H1 (cell line): ENCODE results near the gene GAB2. TPM values are rescaled to one million over a fixed set of nuclear protein-coding genes. Genes with fewer than 3 reads are reported as not detected.

Experiments
- CTCF ChIA-PET: fragments of 300-600 bp; sonication (Branson Sonifier 250); formaldehyde crosslinking; loops from one replicate; lab custom pipeline; 2021; ENCODE audit not compliant: partially characterized antibody; lab: Charles Lee
- POLR2A ChIA-PET: fragments of 300-600 bp; sonication (Branson Sonifier 250); formaldehyde crosslinking; loops from one replicate; lab custom pipeline; 2021; ENCODE audit warnings: inconsistent platforms; ENCODE audit not compliant: partially characterized antibody; lab: Charles Lee
- DNase-seq, 2 experiments: peaks; one replicate each; pipeline versions ENCODE4 v3.0.0 to v3.0.0-alpha.2; 2010 to 2022; ENCODE audit warnings: low spot score in 2 of 2, low read depth in 1 of 2, mixed read lengths in 1 of 2
- FAIRE-seq: peaks from 2 replicates; lab custom pipeline; 2011; peaks lifted over from hg19 to GRCh38; lab: Jason Lieb, UNC
- H2AFZ ChIP-seq: 2 replicates; pipeline ENCODE4 v1.8.1; 2012; ENCODE audit warnings: low read length, inconsistent platforms
- H2AK5ac ChIP-seq: 2 replicates; pipeline ENCODE4 v1.6.1; 2013; ENCODE audit warnings: low read depth, low read length
- H2BK120ac ChIP-seq: replicated peaks from 2 replicates; pipeline ENCODE3; 2013; ENCODE audit warnings: low read depth, low read length, inconsistent platforms
- H2BK12ac ChIP-seq: 2 replicates; pipeline ENCODE4 v1.6.1; 2013; ENCODE audit warnings: low read depth, low read length
- H2BK15ac ChIP-seq: 2 replicates; pipeline ENCODE4 v1.6.1; 2013; ENCODE audit warnings: low read length
- H2BK20ac ChIP-seq: 2 replicates; pipeline ENCODE4 v1.6.1; 2013; ENCODE audit warnings: low read length
- H2BK5ac ChIP-seq: 2 replicates; pipeline ENCODE4 v1.6.1; 2013; ENCODE audit warnings: low read depth, low read length
- H3K14ac ChIP-seq: 2 replicates; pipeline ENCODE4 v1.6.1; 2013; ENCODE audit warnings: inconsistent platforms; ENCODE audit not compliant: insufficient read length
- H3K18ac ChIP-seq: 2 replicates; pipeline ENCODE4 v1.6.1; 2013; ENCODE audit warnings: low read length; ENCODE audit errors: extremely low read depth
- H3K23ac ChIP-seq: 2 replicates; pipeline ENCODE4 v1.6.1; 2013; ENCODE audit warnings: inconsistent platforms; ENCODE audit not compliant: insufficient read length
- H3K23me2 ChIP-seq: 2 replicates; pipeline ENCODE4 v1.6.1; 2013; ENCODE audit warnings: low read depth, low read length
- H3K27ac ChIP-seq: 2 replicates; pipeline ENCODE4 v1.6.1; 2011; ENCODE audit warnings: low read depth, low read length, inconsistent platforms
- H3K27me3 ChIP-seq, 4 experiments: replicated peaks in 1 of 4; 1 replicate in 1 of 4; 2 replicates in 3 of 4; pipeline versions ENCODE4 v1.6.1 to v1.8.1; 2011 to 2013; ENCODE audit warnings: low read length in 3 of 4, mild to moderate bottlenecking in 3 of 4, inconsistent platforms in 2 of 4, mixed read lengths in 2 of 4, moderate library complexity in 1 of 4; ENCODE audit not compliant: control insufficient read depth in 3 of 4, insufficient read depth in 3 of 4; ENCODE audit errors: extremely low read depth in 1 of 4
- H3K36me3 ChIP-seq, 4 experiments: 2 replicates each; pipeline versions ENCODE4 v1.6.1 to v1.8.1; 2011 to 2013; ENCODE audit warnings: mild to moderate bottlenecking in 4 of 4, low read length in 3 of 4, moderate library complexity in 2 of 4, control low read depth in 1 of 4, inconsistent platforms in 1 of 4; ENCODE audit not compliant: insufficient read depth in 4 of 4, control insufficient read depth in 2 of 4
- H3K4ac ChIP-seq: replicated peaks from 2 replicates; pipeline ENCODE3; 2013; ENCODE audit warnings: low read length, low read depth, mixed read lengths, inconsistent platforms; ENCODE audit not compliant: insufficient read length
- H3K4me1 ChIP-seq, 4 experiments: replicated peaks in 1 of 4; 1 replicate in 1 of 4; 2 replicates in 3 of 4; pipeline versions ENCODE4 v1.6.1 to v1.8.1; 2011 to 2013; ENCODE audit warnings: low read length in 3 of 4, inconsistent platforms in 2 of 4, mixed read lengths in 1 of 4; ENCODE audit not compliant: insufficient read depth in 4 of 4, control insufficient read depth in 3 of 4
- H3K4me2 ChIP-seq, 2 experiments: 2 replicates each; pipeline versions ENCODE4 v1.6.1 to v1.8.1; 2011 to 2013; ENCODE audit warnings: low read depth in 2 of 2, low read length in 2 of 2, control low read depth in 1 of 2, inconsistent platforms in 1 of 2, mild to moderate bottlenecking in 1 of 2; ENCODE audit not compliant: insufficient read depth in 1 of 2
- H3K4me3 ChIP-seq, 4 experiments: fragments of 200-600, 300-600 bp in 1 of 4; sonication (generic), shearing (Covaris generic), sonication (Bioruptor Twin) in 1 of 4; 2 replicates each; pipeline versions ENCODE4 v1.5.1 to v1.8.1; 2011 to 2016; ENCODE audit warnings: low read length in 4 of 4, low read depth in 3 of 4, control low read depth in 2 of 4, inconsistent platforms in 2 of 4, mild to moderate bottlenecking in 2 of 4, mixed read lengths in 1 of 4, moderate library complexity in 1 of 4; ENCODE audit not compliant: insufficient read depth in 2 of 4; ENCODE audit errors: extremely low read depth in 1 of 4
- H3K56ac ChIP-seq: replicated peaks from 2 replicates; pipeline ENCODE3; 2013; ENCODE audit warnings: low read depth, mild to moderate bottlenecking, mixed read lengths, low read length, inconsistent platforms; ENCODE audit not compliant: insufficient read length
- H3K79me1 ChIP-seq: 2 replicates; pipeline ENCODE4 v1.6.1; 2013; ENCODE audit warnings: low read depth, low read length, control low read depth
- H3K79me2 ChIP-seq, 2 experiments: 2 replicates each; pipeline versions ENCODE4 v1.6.1 to v1.8.1; 2012 to 2013; ENCODE audit warnings: low read length in 2 of 2, mild to moderate bottlenecking in 2 of 2, inconsistent platforms in 1 of 2; ENCODE audit not compliant: insufficient read depth in 2 of 2, control insufficient read depth in 1 of 2
- H3K9ac ChIP-seq, 4 experiments: replicated peaks in 1 of 4; 1 replicate in 1 of 4; 2 replicates in 3 of 4; pipeline versions ENCODE4 v1.6.1 to v1.8.1; 2011 to 2013; ENCODE audit warnings: low read depth in 3 of 4, low read length in 3 of 4, control low read depth in 2 of 4, mild to moderate bottlenecking in 2 of 4, moderate library complexity in 2 of 4, inconsistent platforms in 1 of 4; ENCODE audit errors: extremely low read depth in 1 of 4
- H3K9me3 ChIP-seq, 2 experiments: 2 replicates each; pipeline versions ENCODE4 v1.6.1 to v1.8.1; 2012 to 2013; ENCODE audit warnings: mild to moderate bottlenecking in 2 of 2, moderate library complexity in 2 of 2, control low read depth in 1 of 2, inconsistent platforms in 1 of 2, low read depth in 1 of 2, low read length in 1 of 2, mixed read lengths in 1 of 2; ENCODE audit not compliant: insufficient read depth in 2 of 2
- H4K20me1 ChIP-seq, 2 experiments: replicated peaks in 1 of 2; 2 replicates each; pipeline versions ENCODE3 to v1.8.1; 2011 to 2013; ENCODE audit warnings: inconsistent platforms in 2 of 2, low read length in 2 of 2, mild to moderate bottlenecking in 1 of 2; ENCODE audit not compliant: insufficient read depth in 2 of 2, control insufficient read depth in 1 of 2
- H4K5ac ChIP-seq: 2 replicates; pipeline ENCODE4 v1.6.1; 2013; ENCODE audit warnings: low read length, low read depth, mixed read lengths, inconsistent platforms; ENCODE audit not compliant: insufficient read length
- H4K8ac ChIP-seq: 2 replicates; pipeline ENCODE4 v1.8.0; 2013; ENCODE audit warnings: mild to moderate bottlenecking, moderate library complexity, low read length, inconsistent platforms; ENCODE audit not compliant: insufficient read depth; ENCODE audit errors: extremely low read depth
- H4K91ac ChIP-seq: replicated peaks from 2 replicates; pipeline ENCODE3; 2013; ENCODE audit warnings: low read length, mixed read lengths, inconsistent platforms; ENCODE audit not compliant: insufficient read length
- GTF2F1 ChIP-seq: IDR thresholded peaks from 2 replicates; pipeline ENCODE4 v1.6.1; 2012; ENCODE audit warnings: low read depth, low read length, improper control_type of control experiment, borderline replicate concordance
- KDM5A ChIP-seq: fragments of 200-600 bp; IDR thresholded peaks from 2 replicates; pipeline ENCODE4 v1.7.1; 2012; ENCODE audit warnings: mild to moderate bottlenecking, low read length, inconsistent platforms, mixed read lengths
- NANOG ChIP-seq: IDR thresholded peaks from 2 replicates; pipeline ENCODE4 v1.6.1; 2011; ENCODE audit warnings: low read length, low read depth, mild to moderate bottlenecking, inconsistent platforms; ENCODE audit not compliant: insufficient read depth, poor library complexity, severe bottlenecking
- RAD21 ChIP-seq, 2 experiments: IDR thresholded peaks in 1 of 2; conservative IDR thresholded peaks in 1 of 2; 2 replicates each; pipeline ENCODE4 v1.6.1; 2011; ENCODE audit warnings: low read depth in 2 of 2, low read length in 2 of 2, improper control_type of control experiment in 1 of 2, inconsistent platforms in 1 of 2, mild to moderate bottlenecking in 1 of 2, moderate library complexity in 1 of 2
- TBP ChIP-seq: IDR thresholded peaks from 2 replicates; pipeline ENCODE4 v1.6.1; 2011; ENCODE audit warnings: low read depth, low read length, improper control_type of control experiment
- TCF12 ChIP-seq: IDR thresholded peaks from 2 replicates; pipeline ENCODE4 v1.6.1; 2011; ENCODE audit warnings: low read depth, mild to moderate bottlenecking, low read length
- WGBS, 2 experiments: shearing (Covaris generic) in 1 of 2; methylation state at CpG; one replicate each; pipeline versions ENCODE4 v1.1.6 to v1.1.7; 2013 to 2015; ENCODE audit warnings: low lambda C conversion rate in 2 of 2, mixed read lengths in 2 of 2, inconsistent platforms in 1 of 2, low coverage in 1 of 2, missing lambda C conversion rate in 1 of 2; ENCODE audit not compliant: insufficient replicate concordance in 2 of 2, insufficient coverage in 1 of 2, insufficient read length in 1 of 2; ENCODE audit errors: extremely low coverage in 1 of 2, missing lambda C conversion rate in 1 of 2; 5-methylcytosine and 5-hydroxymethylcytosine counted together
- polyA plus RNA-seq, 7 experiments: library from polyadenylated mRNA; depleted of rRNA in 3 of 7; stranded (reverse) in 5 of 7; unstranded in 2 of 7; fragments of >200 nt in 5 of 7; fragments of 200-250 nt in 2 of 7; gene quantifications; 1 replicate in 5 of 7; 2 replicates in 1 of 7; 4 replicates in 1 of 7; pipeline versions ENCODE4 v1.2.1 to v1.2.3, GENCODE V29; 2011 to 2013; ENCODE audit warnings: missing spikeins in 2 of 7, mixed read lengths in 2 of 7
- total RNA-seq: library from RNA; stranded (reverse); fragmentation: NEBNext Ultra II Directional; extraction: Animal tissue kit (Norgen Biotek cat#: 25700); gene quantifications from 2 replicates; pipeline ENCODE4 v1.2.1, GENCODE V29; 2021

The GAB2 gene
- total and polyA plus RNA-seq, 2 of the 8 experiments (the other 6 are each of a cell fraction or from before 2014, with no cell fraction given) = 6.3 to 14.0 TPM

GRCh38 chr11:78253797-78254196 is 163.8 kb downstream of the GAB2 start:
- no peak for DNase-seq
- H3K23me2 ChIP-seq = no peaks in the 10 kb centered on the region
- H3K9ac ChIP-seq = no peak overlapping the region
- H3K4me1 ChIP-seq = peaks cover 0 to 2% (median 0%) of the 10 kb centered on the region in 4 experiments; a peak in 1 of 7 replicates
- H3K27ac ChIP-seq = no peak overlapping the region
- 94% methylated on average over 4 of the region's 4 CpGs; no CpG with 5 or more reads in 1 of the 2 experiments for WGBS, 2 experiments
- no peak for FAIRE-seq
- H3K4me2 ChIP-seq = no peak overlapping the region
- no peak for TF ChIP-seq TBP
- TF ChIP-seq TCF12 = no peak
- TF ChIP-seq KDM5A = no peak
- no peak for TF ChIP-seq RAD21 (IDR thresholded peaks at IDR 0.05 in 1 of 2, conservative IDR thresholded peaks at IDR 0.05 in 1 of 2; ENCODE audit: low read depth in 2 of 2, low read length in 2 of 2)
- TF ChIP-seq GTF2F1 = no peak
- TF ChIP-seq NANOG = no peak
- H2BK5ac ChIP-seq = no peak overlapping the region
- H3K79me2 ChIP-seq = no peaks in the 10 kb centered on the region
- no peak overlapping the region for H3K23ac ChIP-seq
- H2BK20ac ChIP-seq = no peak overlapping the region
- no peak overlapping the region for H4K8ac ChIP-seq
- H2AK5ac ChIP-seq = no peak overlapping the region
- H3K79me1 ChIP-seq = no peaks in the 10 kb centered on the region
- H2AFZ ChIP-seq = no peak overlapping the region
- no peak overlapping the region for H4K91ac ChIP-seq
- H4K20me1 ChIP-seq = no peaks in the 10 kb centered on the region
- H3K9me3 ChIP-seq = no peaks in the 10 kb centered on the region
- H2BK15ac ChIP-seq = no peak overlapping the region
- H2BK120ac ChIP-seq = no peak overlapping the region
- ChIA-PET POLR2A (interaction anchor here (0.6 kb wide), 1 partner anchor 163 kb away, joined by 3 read pairs; no protein-coding TSS in a partner anchor), CTCF (interaction anchor here (0.6 to 1.2 kb wide), 2 partner anchors 23 to 57 kb away, joined by 3 read pairs; no protein-coding TSS in a partner anchor)
- H4K5ac ChIP-seq = no peak overlapping the region
- no peak overlapping the region for H3K56ac ChIP-seq
- no peak overlapping the region for H3K4ac ChIP-seq
- H3K4me3 ChIP-seq = no peak overlapping the region
- no peak overlapping the region for H3K18ac ChIP-seq
- no peak overlapping the region for H3K14ac ChIP-seq
- no peak overlapping the region for H2BK12ac ChIP-seq
- no peaks in the 10 kb centered on the region; a peak in 1 of 8 replicates for H3K36me3 ChIP-seq
- H3K27me3 ChIP-seq = no peaks in the 10 kb centered on the region
